K562 (cell line): Measurements from ENCODE around the gene SH3TC1. TPM values are rescaled to one million over a fixed set of nuclear protein-coding genes. Genes with fewer than 3 reads are reported as not detected.
A peak's percentile ranks its signal among the peaks of the same experiment; 100 is the strongest.

ENCODE experiments used
- ATAC-seq: fragments of 200-7000 bp; cut with Tn5 transposase; 3 replicates; pipeline ENCODE4 v1.9.1; 2020; ENCODE audit warnings: moderate library complexity
- BruUV-seq: library from RNA; stranded (reverse); fragments of 400-500 nt; replicated peaks from 2 replicates; lab custom pipeline; 2021; lab: Mats Ljungman, UMichigan
- CTCF ChIA-PET: fragments of 300-600 bp; formaldehyde crosslinking; extraction: SDS; loops from one replicate; lab custom pipeline; 2021; ENCODE audit warnings: low intra/inter-chr PET ratio; lab: Yijun Ruan, JAX
- POLR2A ChIA-PET: fragments of 300-600, 350-650 bp; sonication (Branson Sonifier 250); formaldehyde crosslinking; extraction: SDS; loops from one replicate; lab custom pipeline; 2021; ENCODE audit warnings: antibody characterized with exemption, inconsistent platforms; lab: Yijun Ruan, JAX
- DNase-seq, 4 experiments: peaks; one replicate each; pipeline versions ENCODE4 v3.0.0 to v3.0.0-alpha.2; 2011 to 2018; ENCODE audit warnings: low spot score in 3 of 4, mixed read lengths in 3 of 4; ENCODE audit errors: extremely low read depth in 1 of 4
- FAIRE-seq: peaks from 2 replicates; lab custom pipeline; 2011; peaks lifted over from hg19 to GRCh38; lab: Jason Lieb, UNC
- H2AFZ ChIP-seq: 2 replicates; pipeline ENCODE4 v1.6.0; 2011; ENCODE audit warnings: low read depth, low read length, control low read depth, inconsistent platforms
- H3K27ac ChIP-seq: fragments of 200-600 bp; 3 replicates; pipeline ENCODE4 v1.8.0; 2011; ENCODE audit warnings: low read depth, mild to moderate bottlenecking, control low read depth, inconsistent platforms, low read length, moderate library complexity, mixed read lengths; ENCODE audit errors: extremely low read depth
- H3K27me3 ChIP-seq, 2 experiments: fragments of 300-600 bp in 1 of 2; 2 replicates in 1 of 2; 3 replicates in 1 of 2; pipeline versions ENCODE4 v1.6.0 to v1.8.0; 2011; ENCODE audit warnings: inconsistent platforms in 2 of 2, low read length in 2 of 2, mild to moderate bottlenecking in 1 of 2, mixed read lengths in 1 of 2, moderate library complexity in 1 of 2; ENCODE audit not compliant: control insufficient read depth in 2 of 2, insufficient read depth in 2 of 2
- H3K36me3 ChIP-seq: fragments of 300-600 bp; 3 replicates; pipeline ENCODE4 v1.8.0; 2011; ENCODE audit warnings: mild to moderate bottlenecking, low read length, inconsistent platforms; ENCODE audit not compliant: control insufficient read depth, insufficient read depth
- H3K4me1 ChIP-seq, 2 experiments: fragments of 200-600 bp in 1 of 2; replicated peaks in 1 of 2; 2 replicates in 1 of 2; 3 replicates in 1 of 2; pipeline versions ENCODE4 v1.5.1 to v1.8.0; 2011; ENCODE audit warnings: inconsistent platforms in 2 of 2, low read length in 2 of 2, mild to moderate bottlenecking in 1 of 2, mixed read lengths in 1 of 2, moderate library complexity in 1 of 2; ENCODE audit not compliant: control insufficient read depth in 2 of 2, insufficient read depth in 2 of 2
- H3K4me2 ChIP-seq: 2 replicates; pipeline ENCODE4 v1.6.1; 2011; ENCODE audit warnings: low read length, control low read depth, inconsistent platforms, mixed read lengths; ENCODE audit not compliant: insufficient read depth
- H3K4me3 ChIP-seq: fragments of 200-600 bp; sonication (generic), shearing (Covaris generic); 2 replicates; pipeline ENCODE4 v1.5.1; 2016; ENCODE audit warnings: control low read depth, inconsistent platforms
- H3K79me2 ChIP-seq: fragments of 200-600 bp; 3 replicates; pipeline ENCODE4 v1.8.0; 2011; ENCODE audit warnings: low read length, inconsistent platforms; ENCODE audit not compliant: control insufficient read depth, insufficient read depth
- H3K9ac ChIP-seq, 2 experiments: 2 replicates each; pipeline versions ENCODE4 v1.6.0 to v1.6.1; 2011; ENCODE audit warnings: low read depth in 2 of 2, low read length in 2 of 2, control low read depth in 1 of 2, inconsistent platforms in 1 of 2, mild to moderate bottlenecking in 1 of 2, mixed read lengths in 1 of 2; ENCODE audit not compliant: insufficient read depth in 1 of 2
- H3K9me1 ChIP-seq: one replicate; pipeline ENCODE4 v1.6.0; 2011; ENCODE audit warnings: inconsistent platforms, mild to moderate bottlenecking, low read length, moderate library complexity; ENCODE audit not compliant: control insufficient read depth, insufficient read depth
- H3K9me3 ChIP-seq: replicated peaks from 2 replicates; pipeline ENCODE4 v1.5.1; 2011; ENCODE audit warnings: low read depth, low read length, inconsistent platforms; ENCODE audit not compliant: control insufficient read depth, insufficient read depth
- H4K20me1 ChIP-seq: replicated peaks from 2 replicates; pipeline ENCODE4 v1.6.1; 2011; ENCODE audit warnings: low read length, inconsistent platforms, mixed read lengths; ENCODE audit not compliant: control insufficient read depth, insufficient read depth
- BHLHE40 ChIP-seq: IDR thresholded peaks from 2 replicates; pipeline ENCODE4 v1.6.1; 2011; ENCODE audit warnings: low read length, improper control_type of control experiment
- KDM1A ChIP-seq, 2 experiments: fragments of 450-650 bp; IDR thresholded peaks; 2 replicates each; pipeline ENCODE4 v1.6.1; 2016; ENCODE audit warnings: mild to moderate bottlenecking in 2 of 2
- NEUROD1 ChIP-seq: fragments of 150-350 bp; IDR thresholded peaks from 2 replicates; pipeline ENCODE4 v1.6.1; 2014; ENCODE audit warnings: borderline replicate concordance, low read length, low read depth; ENCODE audit not compliant: partially characterized antibody
- RAD21 ChIP-seq, 2 experiments: fragments of 250-450 bp in 1 of 2; fragments of 450-650 bp in 1 of 2; sonication (Bioruptor Pico) in 1 of 2; formaldehyde crosslinking in 1 of 2; IDR thresholded peaks in 1 of 2; conservative IDR thresholded peaks in 1 of 2; 2 replicates each; pipeline versions ENCODE4 v1.4.0 to v1.8.0; 2020 to 2022; ENCODE audit warnings: mild to moderate bottlenecking in 2 of 2, moderate library complexity in 1 of 2
- ZNF586 ChIP-seq: fragments of 450-650 bp; formaldehyde crosslinking; conservative IDR thresholded peaks from 2 replicates; pipeline ENCODE4 v1.4.0; 2020; ENCODE audit warnings: mild to moderate bottlenecking, moderate library complexity
- ZSCAN29 ChIP-seq: fragments of 450-650 bp; IDR thresholded peaks from 2 replicates; pipeline ENCODE4 v1.6.1; 2017
- WGBS: fragments of 100-300 bp; shearing (Covaris generic); methylation state at CpG from one replicate; pipeline ENCODE4 v1.1.6; 2016; ENCODE audit warnings: low coverage, mixed read lengths; ENCODE audit not compliant: insufficient coverage; ENCODE audit errors: missing lambda C conversion rate; 5-methylcytosine and 5-hydroxymethylcytosine counted together
- in situ Hi-C: fragments of 300-500 bp; cut with MboI; formaldehyde crosslinking; loops from 4 replicates; pipeline ENCODE4 v1.15.0; 2018; ENCODE audit warnings: inconsistent platforms, mixed read lengths
- intact Hi-C: fragments of 100-400 bp; cut with micrococcal nuclease; formaldehyde crosslinking; loops from 2 replicates; pipeline ENCODE4 v1.14.2; 2022
- polyA plus RNA-seq, 8 experiments: library from polyadenylated mRNA; depleted of rRNA in 4 of 8; stranded (reverse) in 5 of 8; unstranded in 3 of 8; fragments of >200 nt; fragmentation: Nextera tagmentation in 2 of 8; fragmentation: Illumina TruSeq in 1 of 8; extraction: Ambion mirVana in 2 of 8; extraction: Trizol in 1 of 8; gene quantifications; 2 replicates each; pipeline versions ENCODE4 v1.2.1 to v1.2.3, GENCODE V29; 2011 to 2014; ENCODE audit warnings: inconsistent platforms in 1 of 8, missing spikeins in 1 of 8
- total RNA-seq, 7 experiments: library from RNA; depleted of rRNA in 6 of 7; stranded (reverse); fragments of >200 nt in 6 of 7; fragmentation: Illumina TruSeq in 2 of 7; extraction: Trizol in 2 of 7; gene quantifications; 2 replicates each; pipeline versions ENCODE4 v1.2.1 to v1.2.3, GENCODE V29; 2011 to 2021; ENCODE audit warnings: low replicate concordance in 1 of 7
- TF ChIP-seq, protein P1 (sequence below), 2 experiments: IDR thresholded peaks in 1 of 2; conservative IDR thresholded peaks in 1 of 2; 2 replicates each; pipeline ENCODE4 v1.6.1; 2016; ENCODE audit warnings: low read depth in 2 of 2, mild to moderate bottlenecking in 1 of 2, missing compliant biosample characterization in 1 of 2, missing genetic modification characterization in 1 of 2, moderate library complexity in 1 of 2
- TF ChIP-seq, protein P2 (sequence below): sonication (generic); formaldehyde crosslinking; IDR thresholded peaks from 2 replicates; pipeline ENCODE4 v1.9.0; 2022; ENCODE audit warnings: mild to moderate bottlenecking, missing genetic modification reagents

SH3TC1 gene
- total and polyA plus RNA-seq, 9 of the 15 experiments (the other 6 are each of a cell fraction or from before 2014, with no cell fraction given), result 0.04 to 2.1 (median 0.48) TPM; not detected in 1

DNA sequence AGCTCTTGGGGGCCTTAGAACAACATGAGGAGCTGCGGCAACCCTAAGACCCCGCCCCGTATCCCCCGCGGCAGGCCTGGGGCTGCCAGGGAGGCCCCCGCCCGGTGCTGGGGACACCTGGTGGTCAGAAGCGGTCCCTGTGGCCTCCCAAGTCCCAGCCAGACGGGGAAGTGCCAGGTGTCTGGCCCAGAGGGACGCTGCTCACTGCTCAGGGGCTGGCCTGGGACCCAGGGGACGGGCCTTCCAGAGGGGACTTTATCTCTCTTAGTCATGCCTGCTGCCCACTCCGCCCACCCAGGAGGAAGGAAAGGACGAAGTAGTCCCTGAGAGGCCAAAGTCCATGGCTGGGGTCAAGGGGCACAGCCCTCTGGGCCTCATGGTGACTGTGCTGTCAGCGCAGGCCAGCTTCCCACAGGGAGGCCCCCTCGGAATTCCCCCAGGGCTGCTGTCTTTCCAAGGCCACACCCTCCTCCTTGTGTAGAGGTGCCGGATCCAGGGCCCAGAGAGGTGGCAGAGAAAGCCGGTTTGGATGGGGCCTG is 39.5 kb downstream of the SH3TC1 start (continued):
- TF ChIP-seq, protein P1, sequence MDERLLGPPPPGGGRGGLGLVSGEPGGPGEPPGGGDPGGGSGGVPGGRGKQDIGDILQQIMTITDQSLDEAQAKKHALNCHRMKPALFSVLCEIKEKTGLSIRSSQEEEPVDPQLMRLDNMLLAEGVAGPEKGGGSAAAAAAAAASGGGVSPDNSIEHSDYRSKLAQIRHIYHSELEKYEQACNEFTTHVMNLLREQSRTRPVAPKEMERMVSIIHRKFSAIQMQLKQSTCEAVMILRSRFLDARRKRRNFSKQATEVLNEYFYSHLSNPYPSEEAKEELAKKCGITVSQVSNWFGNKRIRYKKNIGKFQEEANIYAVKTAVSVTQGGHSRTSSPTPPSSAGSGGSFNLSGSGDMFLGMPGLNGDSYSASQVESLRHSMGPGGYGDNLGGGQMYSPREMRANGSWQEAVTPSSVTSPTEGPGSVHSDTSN (CRISPR knock-in tag; IDR thresholded peaks at IDR 0.05; ENCODE audit: low read depth), result no peak
- TF ChIP-seq, protein P1 (tag; conservative IDR thresholded peaks at IDR 0.05; ENCODE audit: low read depth), result no peak
- TF ChIP-seq ZSCAN29 (no peak), RAD21 (CRISPR knock-in tag; conservative IDR thresholded peaks at IDR 0.05 in 1 of 2, IDR thresholded peaks at IDR 0.05 in 1 of 2) (peak in 1 of 2 experiments; percentile 36; a peak in 2 of 4 replicates), NEUROD1 (no peak)
- TF ChIP-seq, protein P2, sequence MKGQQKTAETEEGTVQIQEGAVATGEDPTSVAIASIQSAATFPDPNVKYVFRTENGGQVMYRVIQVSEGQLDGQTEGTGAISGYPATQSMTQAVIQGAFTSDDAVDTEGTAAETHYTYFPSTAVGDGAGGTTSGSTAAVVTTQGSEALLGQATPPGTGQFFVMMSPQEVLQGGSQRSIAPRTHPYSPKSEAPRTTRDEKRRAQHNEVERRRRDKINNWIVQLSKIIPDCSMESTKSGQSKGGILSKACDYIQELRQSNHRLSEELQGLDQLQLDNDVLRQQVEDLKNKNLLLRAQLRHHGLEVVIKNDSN (CRISPR knock-in tag), result no peak

DNA sequence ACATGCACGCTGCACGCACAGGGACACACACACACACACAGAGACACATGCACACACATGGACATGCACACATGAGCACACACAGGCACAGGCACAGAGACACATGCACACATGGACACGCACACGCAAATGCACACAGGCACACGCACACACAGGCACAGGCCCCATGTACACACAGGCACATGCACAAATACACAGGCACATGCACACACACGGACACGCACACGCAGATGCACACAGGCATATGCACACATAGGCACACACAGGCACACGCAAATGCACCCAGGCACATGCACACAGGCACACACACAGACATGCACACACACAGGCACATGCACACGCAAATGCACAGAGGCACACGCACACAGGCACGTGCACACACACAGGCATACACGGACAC is 40.1 kb downstream of the SH3TC1 start:
- Histone ChIP-seq H4K20me1 (peaks cover 4% of the 10 kb centered on the region; the same call in 1 of the 2 replicates), H3K79me2 (no peaks in the 10 kb centered on the region), H3K9ac (no peak overlapping the region), H3K4me2 (no peak overlapping the region), H3K36me3 (no peaks in the 10 kb centered on the region), H3K27ac (no peak overlapping the region), H3K4me1 (peaks cover 6 to 29% of the 10 kb centered on the region in 2 experiments; a peak in 3 of 5 replicates), H3K9me3 (no peaks in the 10 kb centered on the region), H3K9me1 (no peaks in the 10 kb centered on the region), H2AFZ (no peak overlapping the region), H3K4me3 (no peak overlapping the region), H3K27me3 (peaks cover 0 to 16% of the 10 kb centered on the region in 2 experiments; a peak in 2 of 5 replicates)
- intact Hi-C loops, result loop anchor here (5.0 kb wide), 1 partner anchor 62 kb away; no protein-coding TSS in a partner anchor
- in situ Hi-C loops, result no loop called here
- FAIRE-seq (no peak), ATAC-seq (no peak), DNase-seq (no peak)
- ChIA-PET POLR2A (interaction anchor here (0.6 kb wide), 1 partner anchor 22 kb away, joined by 4 read pairs; no protein-coding TSS in a partner anchor), CTCF (no interaction called here)
- no TSS peak for BruUV-seq
- TF ChIP-seq ZNF586 (CRISPR knock-in tag) (no peak), KDM1A (IDR thresholded peaks at IDR 0.05) (peak in 1 of 2 experiments; percentile 86; a peak in 2 of 4 replicates), BHLHE40 (0 out of 2 replicates have a peak, but pooled peaks have one; percentile 19)
- WGBS, result 51% methylated on average over 11 of the region's 13 CpGs
